Stimulated activated CD4-positive, alpha-beta T cell treated with anti-CD3 and anti-CD28 coated beads, TNF-alpha, amount 100 ng/mL, for 24 hours (primary cell): ENCODE measurements around the gene BATF.

ENCODE experiments used
- DNase-seq, 3 experiments: peaks; one replicate each; pipeline ENCODE4 v3.0.0-alpha.2; 2020; ENCODE audit warnings: low read depth in 3 of 3

The BATF gene

GRCh38 chr14:75595226-75595625 is 73.0 kb downstream of the BATF start:
- DNase-seq: no peak
